Stimulated activated CD4-positive, alpha-beta T cell treated with anti-CD3 and anti-CD28 coated beads, Interleukin-2, amount 100 ng/mL, for 4 hours (primary cell): ENCODE data around the gene UROS.

Experiments used
- DNase-seq: peaks from one replicate; pipeline ENCODE4 v3.0.0-alpha.2; 2020; ENCODE audit warnings: low read depth

Gene UROS

DNA sequence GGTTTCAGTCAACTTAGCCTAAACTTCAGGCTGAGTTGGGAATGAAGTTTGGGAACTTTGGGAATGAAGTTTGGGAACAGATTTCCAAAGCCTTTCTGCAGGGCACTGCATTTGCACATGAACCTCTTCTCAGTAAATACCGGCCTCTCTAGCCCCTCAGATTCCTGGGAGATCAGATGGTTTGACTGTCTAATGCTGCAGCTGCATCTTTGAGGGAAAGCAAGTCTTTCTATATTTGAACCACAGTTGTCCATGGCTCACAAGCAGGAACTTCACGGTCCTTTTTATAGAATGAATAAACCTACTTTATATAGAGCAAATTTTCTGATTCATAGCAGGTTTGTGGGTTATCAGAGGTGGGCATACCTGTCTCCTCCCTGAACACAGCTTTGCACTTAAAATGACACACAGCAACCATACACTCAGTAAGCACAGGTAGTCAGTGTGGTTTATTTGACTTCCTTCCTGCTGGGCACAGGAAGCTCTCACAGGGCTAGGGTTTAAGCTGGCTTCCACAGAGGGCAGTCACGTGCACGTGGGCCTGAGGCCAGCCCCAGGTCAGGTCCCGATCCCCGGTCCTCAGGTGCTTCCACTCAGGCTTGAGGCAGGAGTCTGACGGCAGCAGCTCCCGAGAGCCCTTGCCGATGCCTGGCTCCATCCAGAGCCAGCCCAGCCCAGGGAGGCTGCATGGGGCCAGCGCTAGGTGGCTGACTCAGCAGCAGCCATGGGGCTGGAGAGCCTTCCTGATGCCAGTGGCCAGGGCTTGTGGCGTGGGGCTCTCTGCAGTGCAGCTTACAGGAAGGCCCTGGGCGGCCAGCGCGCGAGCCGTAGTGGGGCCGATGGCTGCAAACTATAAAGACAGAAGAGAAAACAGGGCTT is 34.7 kb downstream of the UROS start:
- no peak for DNase-seq

- DNase-seq = no peak
Measured at GRCh38 chr10:125785791-125786190, 37.3 kb downstream of the UROS start.

- DNase-seq = no peak
Measured at GRCh38 chr10:125783957-125784356, 39.1 kb downstream of the UROS start.

DNA sequence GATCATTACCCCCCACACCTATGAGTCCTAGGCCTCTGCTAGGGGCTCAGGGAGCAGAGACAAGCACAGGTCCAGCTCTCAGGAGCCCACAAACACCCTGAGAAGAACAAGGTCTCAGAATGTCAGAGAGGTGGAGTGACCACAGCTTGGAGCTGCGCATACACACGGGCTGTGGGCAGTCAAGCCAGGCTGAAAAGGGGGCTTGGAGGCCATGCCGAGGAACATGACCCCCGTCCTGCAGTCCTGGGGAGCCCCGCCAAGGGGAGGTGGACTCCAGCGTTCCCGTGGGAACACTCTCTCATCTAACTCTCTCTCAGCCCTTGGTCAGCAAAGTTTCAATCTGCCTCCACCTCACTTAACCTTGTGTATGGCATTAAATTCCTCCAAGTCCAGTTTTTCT is 39.6 kb downstream of the UROS start:
- no peak for DNase-seq

DNA sequence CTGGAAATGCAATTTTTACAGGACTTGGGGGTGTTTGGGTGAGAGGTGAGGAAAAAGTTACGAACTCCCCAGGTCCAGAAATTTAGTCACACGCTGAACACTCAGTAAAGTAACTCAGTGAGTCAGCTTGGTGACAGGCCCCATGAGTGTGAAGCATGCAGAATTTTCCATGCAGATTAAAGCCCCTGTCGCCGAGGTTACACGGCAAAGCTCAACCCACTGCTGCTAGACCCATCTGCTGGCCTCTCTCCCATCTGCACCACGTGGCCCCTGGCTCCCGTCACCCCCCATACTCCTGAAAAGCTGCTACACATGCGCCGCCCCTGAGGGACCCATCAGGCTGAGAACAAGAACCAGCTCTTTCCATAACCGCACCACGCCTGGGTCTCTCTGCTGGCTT is 40.4 kb downstream of the UROS start:
- no peak for DNase-seq

- DNase-seq = no peak
Measured at GRCh38 chr10:125782054-125782453, 41.0 kb downstream of the UROS start.

DNA sequence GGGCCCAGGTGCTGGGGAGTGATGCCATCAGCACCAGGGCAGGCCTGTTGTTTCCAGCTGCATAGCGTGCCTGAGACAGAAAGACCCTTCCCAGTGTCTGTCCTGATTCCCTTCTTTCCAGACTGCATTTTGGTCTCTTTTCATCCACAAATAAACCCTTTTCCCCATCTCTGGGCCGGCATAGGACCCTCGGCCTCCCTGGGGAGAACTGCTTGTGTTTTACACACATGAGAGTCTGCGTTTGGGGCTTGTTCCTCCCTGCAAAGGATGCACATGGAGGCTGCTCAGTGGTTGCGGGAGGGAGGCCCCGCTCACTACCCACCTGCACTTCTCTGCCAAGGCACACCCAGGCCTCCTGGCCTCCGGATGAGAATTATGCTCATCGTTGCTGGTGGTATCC is 41.7 kb downstream of the UROS start:
- no peak for DNase-seq

DNA sequence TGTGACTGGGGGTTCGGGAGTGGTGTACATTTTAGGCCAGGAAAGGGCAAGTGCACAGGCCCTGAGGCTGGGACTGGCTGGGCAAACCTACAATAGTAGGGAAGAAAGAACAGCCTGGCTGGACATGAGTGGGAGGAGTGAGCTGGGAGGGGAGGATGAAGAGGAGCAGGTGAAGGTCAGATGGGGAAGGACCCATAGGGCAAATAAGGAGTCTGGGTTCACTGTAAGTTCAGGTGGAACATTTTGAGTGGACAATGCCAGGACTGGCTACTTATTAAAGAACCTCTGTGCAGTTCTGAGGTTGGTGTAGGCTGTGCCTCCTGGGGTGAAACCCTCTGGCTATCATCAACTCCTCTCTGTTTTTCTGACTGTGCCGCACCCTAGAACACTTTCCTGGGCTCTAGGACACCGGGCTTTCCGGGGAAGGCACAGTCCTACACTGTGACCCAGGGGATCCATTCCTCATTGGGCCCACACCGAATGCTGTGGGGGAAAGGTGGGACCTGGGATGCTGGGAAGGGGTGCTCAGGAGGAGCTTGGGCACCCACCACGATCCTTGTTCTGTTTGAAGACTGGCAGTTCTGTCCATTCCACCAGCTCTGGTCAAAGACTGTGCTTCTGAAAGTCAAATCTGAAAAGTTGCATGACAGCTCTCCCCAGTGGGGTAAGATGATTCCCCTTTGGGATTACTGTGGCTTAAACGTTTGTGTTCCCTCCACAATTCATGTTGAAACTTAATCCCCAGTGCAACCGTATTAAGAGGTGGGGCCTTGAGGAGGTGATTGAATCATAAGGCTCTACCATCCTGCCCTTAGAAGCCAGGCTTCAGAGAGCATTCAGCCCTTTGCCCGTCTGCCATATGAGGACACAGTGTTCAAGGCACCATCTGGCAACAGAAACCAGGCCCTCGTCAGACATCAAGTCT is 43.4 kb downstream of the UROS start:
- DNase-seq = no peak

DNA sequence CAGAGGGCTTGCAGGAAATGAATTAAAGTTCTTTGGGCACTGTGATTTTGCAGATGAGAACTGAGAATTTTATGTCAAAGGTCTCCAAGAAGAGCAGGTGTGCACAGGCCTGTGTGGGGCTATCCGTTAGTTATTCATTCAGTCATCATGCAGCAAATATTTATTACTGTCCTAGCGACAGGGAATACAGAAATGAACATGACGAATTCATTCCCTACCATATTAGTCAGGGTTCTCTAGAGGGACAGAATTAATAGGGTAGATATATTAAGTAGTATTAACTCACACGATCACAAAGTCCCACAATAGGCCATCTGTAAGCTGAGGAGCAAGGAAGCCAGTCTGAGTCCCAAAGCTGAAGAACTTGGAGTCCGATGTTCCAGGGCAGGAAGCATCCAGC is 44.5 kb downstream of the UROS start:
- no peak for DNase-seq

DNA sequence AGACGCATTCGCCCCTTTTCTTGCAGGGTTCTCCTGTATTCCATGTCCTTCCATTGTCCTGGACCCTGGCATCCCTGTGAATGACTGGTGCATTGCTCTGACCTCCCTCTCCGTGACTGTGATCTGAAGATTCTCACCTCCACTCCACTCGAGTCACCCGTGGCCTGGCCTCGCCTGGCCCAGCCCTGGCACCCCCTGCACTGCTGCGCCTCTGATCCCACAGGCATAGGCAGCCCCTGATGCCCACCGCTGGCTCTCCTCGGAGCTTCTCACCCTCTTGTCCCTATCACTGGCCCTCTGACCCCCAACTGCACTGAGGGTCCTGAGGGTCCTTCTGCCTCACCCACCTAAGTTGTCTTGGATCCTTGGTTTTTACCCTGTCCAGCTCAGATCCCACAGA is 45.3 kb downstream of the UROS start:
- DNase-seq = no peak

DNA sequence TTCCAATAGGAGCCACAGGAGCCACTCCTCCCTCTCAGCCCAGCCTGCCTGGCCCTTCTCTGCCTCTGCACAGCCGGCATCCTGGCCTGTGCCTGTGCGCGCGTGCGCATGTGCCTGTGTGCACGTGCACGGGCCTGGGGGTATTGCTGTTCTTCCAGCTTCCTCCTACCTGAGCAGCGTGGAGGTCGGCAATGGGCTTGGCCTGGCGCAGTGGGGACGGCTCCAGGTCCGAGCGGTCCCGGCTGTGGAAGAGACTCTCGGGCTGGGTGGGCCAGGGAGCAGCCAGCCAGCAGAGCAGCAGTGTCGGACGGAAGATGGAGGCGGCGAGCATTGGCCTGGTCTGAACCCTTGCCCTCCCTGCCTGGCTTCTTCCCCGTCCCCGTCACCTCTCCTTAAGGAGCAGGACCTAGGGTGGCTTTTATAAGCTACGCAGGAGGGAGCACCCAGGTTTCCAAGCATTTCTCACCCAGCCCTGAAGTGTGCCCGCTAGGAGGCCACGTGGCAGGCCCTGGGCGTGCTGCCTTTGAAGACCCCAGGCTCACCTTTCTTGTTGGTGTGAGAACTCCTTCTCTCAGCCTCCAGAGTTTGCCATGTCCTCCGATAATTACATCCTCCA is 47.5 kb downstream of the UROS start, which contains the start of gene MMP21:
MMP21 (minus strand) TSS at position 331 of the 616 bp plus-strand sequence; CDS start at position 331, 0 bp downstream.
- no peak for DNase-seq

GRCh38 chr10:125774581-125775191 is 48.4 kb downstream of the UROS start:
- no peak for DNase-seq

DNA sequence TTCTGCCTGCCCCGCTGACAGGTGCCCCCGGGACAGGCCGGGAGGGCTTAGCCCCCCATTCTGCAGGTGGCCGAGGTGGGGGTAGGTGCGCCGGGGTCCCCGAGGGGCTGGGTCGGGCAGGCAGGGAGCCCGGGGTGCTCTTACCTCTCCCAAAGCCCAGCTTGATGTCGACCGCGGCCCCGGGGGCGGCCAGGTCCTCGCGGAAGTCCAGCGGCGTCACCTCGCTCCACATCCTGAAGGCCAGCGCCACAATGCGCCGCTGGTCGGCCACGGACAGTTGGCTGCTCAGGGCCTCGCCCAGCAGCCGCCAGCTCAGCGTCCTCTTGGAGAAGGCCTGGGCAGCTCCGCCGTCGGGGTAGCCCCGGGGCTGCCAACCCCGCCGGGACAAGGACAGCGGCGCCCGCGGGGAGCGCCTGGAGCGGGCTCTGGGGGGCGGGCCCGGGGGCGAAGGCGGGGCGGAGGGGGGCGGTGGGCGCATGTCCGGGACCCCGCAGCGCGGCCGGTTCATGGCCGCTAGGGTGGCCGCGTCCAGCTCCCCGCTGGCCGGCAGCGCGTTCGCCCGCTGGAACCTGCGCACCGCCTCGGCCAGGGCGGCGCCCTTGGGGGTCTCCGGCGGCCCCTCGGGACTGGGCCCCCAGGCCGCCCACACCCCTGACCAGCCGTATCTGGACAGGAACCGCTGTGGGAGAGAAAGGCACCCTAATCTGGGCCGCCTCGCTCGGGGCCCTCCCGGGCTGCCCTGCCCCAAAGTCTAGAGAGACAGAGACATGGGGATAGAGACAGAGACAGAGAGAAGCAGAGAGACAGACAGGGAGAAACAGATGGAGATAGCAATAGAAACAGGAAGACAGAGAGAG is 49.1 kb downstream of the UROS start:
- DNase-seq = no peak

DNA sequence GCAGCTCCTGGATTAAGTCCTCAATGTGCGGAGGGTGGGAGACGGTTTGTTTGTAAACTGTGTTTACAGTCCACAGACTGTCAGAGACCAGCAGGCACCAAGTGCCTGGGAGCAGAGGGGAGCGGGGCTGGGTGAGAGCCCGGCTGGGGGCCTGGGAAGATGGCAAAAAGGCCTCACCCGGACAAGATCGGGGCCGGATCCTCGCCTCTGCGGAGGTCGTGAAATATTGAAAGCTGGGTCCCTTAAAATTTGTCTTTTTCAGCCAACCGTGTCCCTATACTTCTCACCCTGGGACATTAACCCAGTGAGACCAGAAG is 50.2 kb downstream of the UROS start:
- no peak for DNase-seq

DNA sequence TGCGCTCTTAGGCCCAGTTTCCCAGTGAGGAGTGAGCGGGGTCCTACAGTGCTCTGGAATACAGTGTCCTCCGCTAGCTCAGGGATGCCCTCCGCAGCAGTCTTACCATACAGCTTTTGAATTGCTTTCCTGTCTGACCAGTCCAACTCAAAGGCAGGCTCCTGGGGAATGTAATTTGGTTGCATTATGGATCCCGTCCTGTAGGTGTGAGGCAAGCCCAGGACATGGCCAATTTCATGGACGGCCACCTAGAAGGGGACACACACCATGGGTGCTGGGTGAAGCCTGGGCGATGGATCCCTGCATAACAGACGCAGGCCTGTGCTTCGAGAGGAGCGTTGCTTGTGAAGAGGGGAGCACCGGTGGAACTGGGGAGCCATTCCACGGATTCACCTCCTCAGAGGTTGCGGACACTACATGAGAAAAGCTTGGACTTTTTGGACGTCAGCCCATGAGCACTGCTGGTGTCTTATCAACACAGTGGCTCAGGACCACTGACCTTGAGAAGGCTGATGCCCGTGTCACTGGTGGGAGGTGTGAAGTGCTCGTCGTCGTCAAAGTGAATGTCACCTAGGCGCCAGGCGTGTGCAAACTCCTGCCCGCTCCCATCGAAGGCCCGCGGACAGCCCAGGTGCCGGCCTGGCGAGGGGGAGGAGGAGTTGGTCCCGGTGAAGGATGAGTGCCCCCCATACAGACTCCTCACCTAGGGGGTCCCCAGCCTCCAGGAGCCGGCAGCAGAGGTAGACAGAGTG is 50.8 kb downstream of the UROS start:
- no peak for DNase-seq

GRCh38 chr10:125770844-125771243 is 52.2 kb downstream of the UROS start:
- no peak for DNase-seq

- DNase-seq = no peak
Measured at GRCh38 chr10:125769175-125769574, 53.9 kb downstream of the UROS start.

- no peak for DNase-seq
Measured at GRCh38 chr10:125768219-125768855, 54.7 kb downstream of the UROS start.

DNA sequence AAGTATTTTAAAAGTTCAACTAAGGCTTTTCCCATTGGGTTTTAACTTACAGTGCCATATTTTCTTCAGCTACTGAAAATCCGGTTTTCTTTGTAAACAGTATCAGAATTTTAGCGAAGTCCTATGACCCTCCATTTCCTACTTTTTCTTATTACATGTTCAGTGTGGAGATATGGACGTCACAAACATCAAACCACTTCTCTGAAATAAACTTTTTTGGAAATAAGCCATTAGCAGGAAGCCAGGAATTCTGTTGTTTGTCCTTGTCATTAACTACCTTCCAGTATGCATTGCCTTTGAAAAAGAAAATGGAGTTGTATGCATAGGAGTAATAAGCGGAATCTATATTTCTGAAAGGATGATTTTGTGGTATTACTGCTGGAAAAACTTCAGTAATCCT is 56.5 kb downstream of the UROS start:
- DNase-seq = no peak

DNA sequence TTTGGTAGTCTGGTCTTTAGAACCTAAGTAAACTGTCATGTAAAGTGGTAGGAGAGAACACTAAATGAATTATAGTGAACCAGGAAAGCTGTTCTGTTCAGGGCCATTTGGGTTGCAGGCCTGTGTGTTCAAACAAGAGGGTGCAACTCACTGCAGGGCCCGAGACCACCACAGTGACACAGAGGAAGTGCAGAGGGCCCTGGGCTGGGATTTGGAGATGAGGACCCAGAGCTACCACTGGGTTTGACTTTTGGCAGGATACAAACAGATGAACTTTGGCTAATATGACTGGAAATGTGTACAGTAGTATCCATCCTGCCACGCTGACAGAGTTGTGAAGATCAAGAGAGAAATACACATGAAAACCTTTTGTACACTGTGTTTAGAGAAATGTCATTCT is 57.2 kb downstream of the UROS start:
- DNase-seq = no peak
